Measurements from ENCODE around the gene MAPKBP1. TPM values are rescaled to one million over a fixed set of nuclear protein-coding genes. Genes with fewer than 3 reads are reported as not detected.

The MAPKBP1 gene
- polyA plus RNA-seq, 4 donors, result 10.7 to 23.3 (median 14.8) TPM

DNA sequence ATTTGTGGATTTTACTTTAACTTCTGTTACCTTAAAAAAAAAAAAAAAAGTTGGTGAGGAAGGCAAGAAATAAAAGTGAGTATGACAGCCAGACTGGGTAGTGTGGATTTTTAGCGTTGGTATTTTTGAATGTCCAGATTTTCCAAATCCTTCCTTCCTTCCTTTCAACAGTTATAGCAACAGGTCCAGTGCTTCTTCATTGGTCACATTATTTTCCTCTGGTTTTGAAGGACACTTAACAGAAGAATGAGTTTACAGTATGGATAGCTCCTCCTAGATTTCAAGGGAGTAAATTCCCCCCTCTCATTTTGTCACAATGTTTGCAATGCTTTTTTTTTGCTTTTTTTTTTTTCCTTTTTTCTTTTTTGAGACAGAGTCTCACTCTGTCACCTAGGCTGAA lies 6.4 kb downstream of the MAPKBP1 start:
- DNase-seq (ENCODE audit: low read depth in 4 of 4, low spot score in 2 of 4), result no peak

DNA sequence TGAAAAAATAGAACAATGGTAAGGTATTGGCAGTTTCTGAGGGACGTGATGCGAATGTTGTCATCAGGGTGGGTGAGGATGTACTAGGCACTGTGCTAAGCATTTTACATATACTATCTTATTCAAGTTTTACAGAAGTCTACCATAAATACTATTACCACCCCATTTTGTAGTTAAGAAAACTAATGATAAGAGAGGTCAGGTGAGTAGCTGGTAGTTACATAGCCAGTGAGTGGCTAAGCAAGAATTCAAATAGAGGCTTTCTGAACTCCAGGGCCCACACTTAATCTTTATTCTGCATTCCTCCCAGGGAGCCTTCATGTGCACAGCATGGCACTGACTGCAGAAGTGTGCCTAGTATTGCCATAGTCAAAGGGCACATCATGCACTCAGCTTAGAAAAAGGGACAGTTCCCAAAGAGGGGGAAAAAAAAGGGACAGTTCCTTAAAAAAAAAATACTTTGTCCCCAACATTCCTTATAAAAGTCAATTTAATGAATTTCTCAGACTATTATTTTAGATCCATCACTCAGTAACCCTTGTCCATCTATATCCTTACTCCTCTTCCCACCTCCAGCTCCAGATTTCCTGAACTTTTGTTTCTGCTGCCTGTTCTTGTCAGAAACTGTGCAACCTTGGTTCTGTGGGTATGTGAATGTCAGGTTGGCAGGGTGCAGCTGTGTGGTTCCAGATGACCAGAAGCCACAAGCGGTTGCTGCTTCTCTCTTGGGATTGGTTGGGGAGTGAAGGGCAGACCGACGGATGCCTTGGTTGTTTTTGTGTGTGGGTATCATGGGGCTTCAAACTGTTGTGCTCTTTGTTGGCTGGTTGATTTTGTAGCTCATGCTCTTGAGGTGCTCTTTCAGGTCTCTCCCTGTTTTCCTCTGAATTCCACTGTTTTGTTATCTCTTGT lies 8.3 kb downstream of the MAPKBP1 start:
- DNase-seq (ENCODE audit: low read depth in 4 of 4, low spot score in 2 of 4), result no peak

DNA sequence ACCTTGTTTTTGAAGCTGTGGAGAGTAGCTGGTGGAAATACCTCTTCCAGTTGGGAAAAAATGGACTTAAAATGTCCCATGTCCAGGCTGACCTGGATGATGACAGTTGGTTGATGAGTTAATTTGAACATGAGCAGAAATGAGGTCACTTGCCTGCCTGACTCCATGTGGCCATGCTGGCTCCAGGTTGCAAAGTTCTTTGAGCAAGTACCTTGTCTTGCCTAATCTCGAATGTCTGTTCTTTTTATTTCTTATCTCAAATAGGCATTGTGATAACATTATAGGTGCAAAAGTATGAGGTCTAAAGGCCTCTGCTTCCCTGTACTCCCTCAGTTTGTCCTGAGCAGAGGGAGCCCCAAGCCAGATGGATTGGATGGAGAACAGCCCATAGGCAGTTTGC lies 9.0 kb downstream of the MAPKBP1 start:
- no peak for DNase-seq (ENCODE audit: low read depth in 4 of 4, low spot score in 2 of 4)

GRCh38 chr15:41788262-41788661 lies 14.0 kb downstream of the MAPKBP1 start:
- DNase-seq (ENCODE audit: low read depth in 4 of 4, low spot score in 2 of 4), result no peak

DNA sequence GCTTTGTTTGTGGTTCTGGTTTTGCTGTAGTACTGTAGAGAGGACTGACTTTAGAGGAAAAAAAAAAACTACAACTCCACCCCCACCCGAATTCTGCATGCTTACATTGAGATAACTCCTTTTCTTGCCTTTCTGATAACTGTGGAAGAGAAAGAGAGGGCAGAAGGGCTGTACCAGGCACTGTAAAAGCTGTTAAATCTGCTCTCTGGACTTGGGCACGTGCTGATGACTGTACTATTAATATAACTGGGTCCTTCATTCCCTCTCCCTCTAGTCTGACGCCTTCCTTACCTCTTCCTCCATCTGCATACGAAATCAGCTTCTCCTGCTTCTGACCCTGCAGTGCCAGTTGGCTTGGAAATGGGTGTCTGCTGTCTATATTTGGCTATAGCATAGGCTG lies 15.0 kb downstream of the MAPKBP1 start:
- no peak for DNase-seq (ENCODE audit: low read depth in 4 of 4, low spot score in 2 of 4)

- no peak for DNase-seq (ENCODE audit: low read depth in 4 of 4, low spot score in 2 of 4)
These were observed 15.4 kb downstream of the MAPKBP1 start for GRCh38 chr15:41789662-41790061.

DNA sequence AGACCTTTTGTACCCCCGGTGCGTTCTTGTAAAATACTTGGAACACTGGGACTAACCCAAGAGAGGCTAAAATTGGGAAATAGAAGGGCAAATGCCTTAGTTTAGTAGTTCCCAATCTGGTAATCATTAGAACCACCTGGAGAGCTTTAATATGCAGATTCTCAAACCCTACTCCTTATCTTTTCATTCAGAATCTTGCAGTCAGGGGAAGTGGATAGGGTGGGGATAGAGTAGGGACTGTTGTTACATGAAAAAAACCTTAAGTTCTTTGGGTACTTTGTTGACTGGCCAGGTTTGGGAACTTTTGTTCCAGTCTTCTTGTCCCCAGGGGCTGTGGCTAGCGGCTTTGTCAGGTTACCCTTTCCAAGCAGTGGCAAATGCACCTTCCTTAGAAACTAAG lies 15.9 kb downstream of the MAPKBP1 start:
- no peak for DNase-seq (ENCODE audit: low read depth in 4 of 4, low spot score in 2 of 4)

DNA sequence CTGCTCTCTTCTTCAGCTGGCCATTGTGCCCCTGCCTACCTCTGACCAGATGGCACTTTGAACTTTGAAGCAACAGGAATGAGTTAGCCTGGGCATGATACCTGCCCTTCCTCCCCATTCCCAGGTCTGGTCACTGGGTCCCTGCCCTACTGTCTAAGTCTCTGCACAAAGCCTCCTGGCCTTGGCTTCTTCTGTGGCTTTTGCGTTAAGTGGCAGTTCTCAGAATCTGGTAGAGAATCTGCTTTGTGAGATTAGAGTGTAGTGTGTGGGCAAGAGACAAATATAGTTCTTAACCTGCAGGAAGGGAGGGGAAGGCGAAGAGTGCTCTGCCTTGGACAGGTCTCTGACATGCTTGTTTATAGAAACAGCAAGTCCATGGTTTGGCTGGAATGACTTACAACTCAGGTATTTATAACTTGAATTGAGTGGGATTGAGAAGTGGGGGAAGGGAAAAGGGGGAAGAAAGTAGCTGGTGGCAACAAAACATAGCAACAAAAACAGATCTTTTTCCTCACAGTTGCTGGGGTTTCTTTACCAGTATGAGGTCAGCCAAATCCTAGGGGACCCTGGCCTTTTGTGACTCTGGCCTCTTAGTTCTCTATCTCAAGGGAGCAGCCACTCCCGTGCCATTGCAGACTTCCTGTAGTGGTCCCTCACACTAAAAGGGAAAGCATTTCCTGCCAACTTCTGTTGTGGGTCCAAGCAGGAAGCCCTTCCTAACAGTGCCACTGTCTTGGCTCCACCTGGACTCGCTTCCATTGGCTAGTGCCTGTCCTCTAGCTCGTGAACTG lies 16.7 kb downstream of the MAPKBP1 start:
- no peak for DNase-seq (ENCODE audit: low read depth in 4 of 4, low spot score in 2 of 4)

DNA sequence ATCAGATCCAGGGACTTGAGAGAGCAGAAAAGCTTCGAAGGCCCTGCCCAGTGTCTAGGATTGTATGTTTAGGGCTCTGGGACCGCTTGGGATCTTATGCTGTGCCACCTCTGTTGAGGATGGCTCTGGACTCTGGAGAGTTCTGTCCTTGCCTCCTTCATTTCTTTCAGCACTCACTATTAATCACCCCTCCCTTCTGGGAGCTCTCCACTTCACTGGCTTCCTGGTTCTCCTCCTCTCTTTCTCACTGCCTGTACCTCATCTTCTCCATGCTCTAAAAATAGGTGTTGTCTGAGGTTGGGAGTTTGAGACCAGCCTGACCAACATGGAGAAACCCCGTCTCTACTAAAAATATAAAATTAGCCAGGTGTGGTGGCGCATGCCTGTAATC lies 17.3 kb downstream of the MAPKBP1 start:
- DNase-seq (ENCODE audit: low read depth in 4 of 4, low spot score in 2 of 4), result no peak

DNA sequence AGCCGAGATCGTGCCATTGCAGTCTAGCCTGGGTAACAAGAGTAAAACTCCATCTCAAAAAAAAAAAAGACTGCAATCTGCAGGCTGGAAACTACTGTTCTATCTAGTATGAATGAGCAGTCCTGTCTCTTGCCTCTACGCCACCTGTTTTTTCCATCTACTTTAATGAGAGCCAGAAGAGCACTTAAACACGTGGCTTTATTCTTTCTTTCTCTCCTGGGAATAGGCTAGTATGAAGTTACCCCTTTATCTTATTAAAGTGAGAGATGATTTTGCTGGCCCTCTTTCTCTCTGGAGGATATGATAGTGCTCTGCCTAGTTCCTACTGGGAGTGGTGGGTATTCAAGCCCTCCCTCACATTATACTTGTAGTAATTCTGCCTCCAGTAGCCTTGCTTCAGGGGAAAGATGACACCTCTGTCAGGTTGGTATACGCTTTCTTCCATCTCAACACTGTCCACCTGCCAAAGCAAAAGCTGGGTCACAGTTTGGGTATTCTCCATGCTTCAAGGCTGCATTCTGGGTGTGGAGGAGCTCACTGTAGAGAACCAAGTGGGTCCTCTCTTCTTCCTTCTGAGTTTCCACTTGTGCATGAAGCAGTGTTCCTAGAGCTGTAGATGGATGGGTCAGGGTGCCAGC lies 17.8 kb downstream of the MAPKBP1 start:
- no peak for DNase-seq (ENCODE audit: low read depth in 4 of 4, low spot score in 2 of 4)

- no peak for DNase-seq (ENCODE audit: low read depth in 4 of 4, low spot score in 2 of 4)
These were observed 19.8 kb downstream of the MAPKBP1 start for GRCh38 chr15:41794081-41794480.

- peak in 2 of 4 donors; percentile 26 to 40 for DNase-seq (ENCODE audit: low read depth in 4 of 4, low spot score in 2 of 4)
These were observed 21.9 kb downstream of the MAPKBP1 start for GRCh38 chr15:41795996-41796856.

DNA sequence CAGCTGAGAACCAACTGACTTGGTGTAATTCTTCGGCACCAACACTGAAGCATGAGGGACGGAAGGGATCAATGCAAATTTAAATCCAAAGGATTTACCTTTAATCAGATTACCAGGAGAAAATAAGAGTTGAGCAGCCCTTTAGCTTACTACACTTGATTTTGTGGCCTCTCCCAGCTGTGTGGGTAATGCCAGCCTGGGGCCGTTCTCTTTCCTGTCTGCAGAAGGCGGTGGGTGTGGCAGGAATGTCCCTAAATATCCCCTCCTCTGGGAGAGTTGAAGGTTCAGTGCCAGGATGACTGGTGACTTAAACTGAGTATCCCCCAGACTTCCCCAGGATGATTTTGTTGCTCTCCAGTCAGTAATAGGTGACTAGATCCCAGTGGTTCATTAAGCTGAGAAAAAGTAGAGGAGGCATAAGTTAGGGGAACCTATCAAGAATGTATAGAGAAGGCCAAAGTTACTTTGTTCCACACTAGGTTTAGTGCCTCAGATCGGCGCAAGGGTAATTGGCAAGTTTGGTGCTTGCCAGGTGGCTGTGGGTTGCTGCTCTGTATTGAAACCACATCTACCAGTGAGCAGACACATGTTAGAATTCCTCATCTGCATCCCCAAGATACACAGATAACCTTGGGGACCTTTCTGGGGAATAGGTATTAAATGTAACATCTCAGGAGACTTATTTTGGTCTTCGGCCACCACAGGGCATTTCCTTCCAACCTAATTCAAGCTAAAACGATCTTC lies 23.1 kb downstream of the MAPKBP1 start:
- DNase-seq (ENCODE audit: low read depth in 4 of 4, low spot score in 2 of 4), result no peak

- no peak for DNase-seq (ENCODE audit: low read depth in 4 of 4, low spot score in 2 of 4)
These were observed 24.6 kb downstream of the MAPKBP1 start for GRCh38 chr15:41798607-41799487.

DNA sequence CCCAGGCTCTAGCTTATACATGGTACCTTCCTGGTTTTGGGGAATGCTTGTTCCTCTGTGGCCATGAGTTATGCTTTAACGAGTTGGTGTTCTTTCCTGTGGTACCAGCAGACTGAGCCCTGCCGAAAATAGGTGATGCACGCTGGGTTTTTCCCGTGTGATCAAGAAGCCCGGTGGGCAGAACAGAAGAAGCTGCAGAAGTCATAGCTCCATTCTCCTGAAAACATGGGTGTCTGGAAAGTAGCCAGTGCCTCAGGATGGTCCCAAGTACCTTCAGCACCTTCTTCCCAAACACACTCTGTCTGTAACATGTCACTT lies 25.2 kb downstream of the MAPKBP1 start:
- no peak for DNase-seq (ENCODE audit: low read depth in 4 of 4, low spot score in 2 of 4)

DNA sequence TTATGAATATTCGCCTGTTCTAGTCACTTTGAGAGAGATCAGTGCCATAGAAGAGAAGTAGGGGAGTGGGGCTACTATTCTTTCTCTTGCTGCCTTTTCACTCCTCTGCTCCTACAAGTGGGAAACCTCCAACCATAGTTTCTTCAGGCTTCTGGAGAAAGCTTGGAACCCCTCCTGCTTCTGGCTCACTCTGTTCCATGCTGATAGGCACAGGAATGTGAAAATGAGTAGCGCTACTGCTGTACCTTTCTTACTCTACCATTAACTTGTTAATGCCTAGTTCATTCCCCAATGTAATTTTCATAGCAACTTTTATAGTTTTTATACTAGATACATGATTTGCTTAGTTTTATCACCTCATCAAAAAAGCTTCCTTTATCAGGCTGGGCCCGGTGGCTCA lies 26.9 kb downstream of the MAPKBP1 start:
- DNase-seq (ENCODE audit: low read depth in 4 of 4, low spot score in 2 of 4), result no peak

- DNase-seq (ENCODE audit: low read depth in 4 of 4, low spot score in 2 of 4), result no peak
These were observed 27.7 kb downstream of the MAPKBP1 start for GRCh38 chr15:41801850-41802455.

- DNase-seq (ENCODE audit: low read depth in 4 of 4, low spot score in 2 of 4), result no peak
These were observed 30.1 kb downstream of the MAPKBP1 start for GRCh38 chr15:41804361-41804760.
